Adrenal gland (tissue), 5 donors: Measurements from ENCODE around the gene KIAA1958.

Experiments used
- CTCF ChIP-seq, 6 experiments: fragments of 450-650 bp in 4 of 6; fragments of 200-600 bp in 2 of 6; sonication (generic) in 1 of 6; IDR thresholded peaks; 1 replicate in 5 of 6; 2 replicates in 1 of 6; pipeline versions ENCODE4 v1.5.1 to v1.8.0; 2016 to 2021; ENCODE audit warnings: antibody characterized with exemption in 6 of 6, mild to moderate bottlenecking in 2 of 6, moderate library complexity in 1 of 6
- POLR2A ChIP-seq, 2 donors: fragments of 450-650 bp; IDR thresholded peaks; one replicate each; pipeline ENCODE4 v1.6.1; 2017; ENCODE audit warnings: antibody characterized with exemption in 2 of 2, mild to moderate bottlenecking in 2 of 2, moderate library complexity in 1 of 2
- donor health status: DM: no; HTN: no; CAD: no.

- TF ChIP-seq CTCF (IDR thresholded peaks at IDR 0.05) (no peak), POLR2A (IDR thresholded peaks at IDR 0.05) (no peak)
These were observed 44.2 kb downstream of the KIAA1958 start for GRCh38 chr9:112530751-112531205.
